HG03064 (cell line): Measurements from ENCODE around the gene TFDP3.

Source experiments
- ATAC-seq: cut with Tn5 transposase; IDR thresholded peaks from one replicate; pipeline ENCODE4 v1.9.1; 2021; ENCODE audit warnings: low read depth; ENCODE audit not compliant: unreplicated experiment

Gene TFDP3

DNA sequence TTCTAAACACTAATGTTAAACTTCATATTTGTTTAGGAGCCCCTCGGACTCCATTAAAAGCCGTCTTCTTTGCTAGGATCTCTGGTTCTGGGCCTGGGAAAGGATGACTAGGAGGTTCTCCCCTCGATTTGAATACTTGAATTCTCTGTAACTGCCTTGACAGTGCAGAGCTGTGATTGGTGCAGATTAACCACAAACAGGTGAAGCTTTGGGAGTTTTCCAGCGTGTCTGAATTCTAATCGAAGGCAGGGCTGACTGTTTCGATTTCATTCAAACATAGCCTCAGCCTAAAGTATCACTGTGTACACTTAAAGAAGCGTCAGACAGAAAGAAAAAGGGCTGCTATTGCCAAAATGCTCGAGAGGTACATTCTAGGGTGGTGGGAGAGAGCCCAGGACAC lies 29.0 kb downstream of the TFDP3 start:
- ATAC-seq = no peak

DNA sequence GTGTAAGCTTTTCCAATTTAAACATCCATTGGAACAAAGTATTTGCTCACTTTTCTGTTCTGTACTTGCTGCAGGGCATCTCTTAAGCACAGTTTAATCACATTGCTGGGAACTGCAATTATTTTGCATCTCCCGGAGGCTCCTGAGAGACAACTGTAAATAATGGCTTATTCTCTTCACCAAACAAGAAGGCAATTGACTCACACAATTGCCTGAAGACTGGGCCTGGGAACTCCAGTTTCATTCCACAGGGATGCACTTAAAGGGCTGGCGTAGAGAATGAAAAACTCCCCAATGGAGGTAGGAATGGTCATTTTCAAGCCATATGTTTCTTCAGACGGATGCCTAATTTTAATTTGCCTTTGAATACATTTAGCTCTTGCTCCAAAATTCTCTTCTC lies 29.5 kb downstream of the TFDP3 start:
- no peak for ATAC-seq

DNA sequence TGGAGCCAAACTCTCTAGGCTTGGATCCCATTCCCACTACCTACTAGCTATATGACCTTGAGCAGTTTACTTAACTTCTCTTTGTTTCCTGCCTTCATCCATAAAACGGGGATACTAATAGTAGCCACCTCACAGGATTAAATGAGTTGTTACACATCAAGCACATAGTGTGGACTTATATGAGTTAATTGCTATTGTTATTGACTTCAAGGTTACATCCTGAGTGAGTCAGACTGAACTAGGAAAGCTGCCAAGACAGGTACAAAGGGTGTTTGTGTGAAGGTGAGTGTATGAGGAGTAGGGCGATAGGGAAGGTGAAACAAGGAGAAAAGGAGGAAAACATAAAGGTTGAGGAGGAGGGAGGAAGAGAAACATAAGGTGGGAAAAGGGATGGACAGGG lies 32.2 kb downstream of the TFDP3 start:
- ATAC-seq = no peak

DNA sequence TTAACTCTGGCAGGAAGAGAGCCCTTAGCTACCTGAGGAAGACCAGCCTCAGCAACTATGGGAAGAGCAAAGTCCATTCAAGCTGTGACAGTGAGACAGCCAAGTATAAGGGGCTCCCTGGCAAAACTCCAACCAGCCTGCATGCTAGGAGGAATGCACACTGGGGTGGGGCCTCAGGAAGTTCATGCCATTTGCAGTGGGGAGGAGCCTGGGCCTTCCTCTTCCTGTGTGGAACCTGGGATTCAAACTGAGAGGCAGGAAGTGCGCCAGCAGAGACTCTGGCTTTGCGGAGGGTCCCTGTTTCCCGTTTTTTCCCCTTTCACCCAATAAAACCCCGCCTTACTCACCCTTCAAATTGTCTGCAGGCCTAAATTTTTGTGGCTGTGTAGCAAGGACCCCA lies 33.0 kb downstream of the TFDP3 start:
- no peak for ATAC-seq

- no peak for ATAC-seq
These were observed 34.3 kb downstream of the TFDP3 start for GRCh38 chrX:133183806-133184205.

GRCh38 chrX:133179500-133179899 lies 38.7 kb downstream of the TFDP3 start:
- ATAC-seq = no peak

DNA sequence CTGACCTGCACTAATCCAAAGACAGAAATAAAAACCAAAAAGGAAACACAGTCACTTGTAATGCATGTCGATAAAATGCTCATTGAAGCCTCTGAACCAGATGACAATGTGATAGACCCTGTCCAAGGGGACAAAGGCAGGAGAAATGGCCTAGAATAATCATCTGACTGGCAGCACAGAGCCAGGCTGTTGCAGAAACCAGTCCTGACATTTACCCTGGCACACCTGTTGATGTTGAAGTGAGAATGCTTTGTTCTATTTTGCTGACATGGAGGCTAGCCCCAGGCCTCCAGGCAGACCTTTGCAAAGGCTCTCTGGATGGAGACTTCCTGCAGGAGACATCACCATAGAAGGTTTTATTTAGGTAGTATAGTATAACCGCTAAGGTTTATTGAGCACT lies 41.0 kb downstream of the TFDP3 start:
- ATAC-seq = no peak

DNA sequence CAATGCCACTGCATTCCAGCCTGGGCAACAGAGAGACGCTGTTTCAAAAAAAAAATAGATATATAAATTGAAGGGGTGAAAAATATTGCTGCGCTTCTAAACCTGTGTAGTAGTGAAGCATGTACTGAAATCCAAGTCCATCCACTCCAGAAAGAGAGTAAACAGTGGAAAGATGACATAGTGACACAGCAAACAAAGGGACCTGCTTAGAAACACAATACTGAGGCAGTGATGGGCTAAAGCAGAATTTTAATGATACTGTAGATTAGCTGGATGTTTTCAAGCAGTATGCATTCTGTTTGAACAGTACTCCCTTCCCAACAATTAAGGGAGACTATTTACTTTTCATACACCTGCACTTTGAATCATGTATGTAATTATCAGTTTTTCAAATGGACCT lies 42.5 kb downstream of the TFDP3 start:
- no peak for ATAC-seq

- no peak for ATAC-seq
These were observed 43.0 kb downstream of the TFDP3 start for GRCh38 chrX:133175162-133175561.

DNA sequence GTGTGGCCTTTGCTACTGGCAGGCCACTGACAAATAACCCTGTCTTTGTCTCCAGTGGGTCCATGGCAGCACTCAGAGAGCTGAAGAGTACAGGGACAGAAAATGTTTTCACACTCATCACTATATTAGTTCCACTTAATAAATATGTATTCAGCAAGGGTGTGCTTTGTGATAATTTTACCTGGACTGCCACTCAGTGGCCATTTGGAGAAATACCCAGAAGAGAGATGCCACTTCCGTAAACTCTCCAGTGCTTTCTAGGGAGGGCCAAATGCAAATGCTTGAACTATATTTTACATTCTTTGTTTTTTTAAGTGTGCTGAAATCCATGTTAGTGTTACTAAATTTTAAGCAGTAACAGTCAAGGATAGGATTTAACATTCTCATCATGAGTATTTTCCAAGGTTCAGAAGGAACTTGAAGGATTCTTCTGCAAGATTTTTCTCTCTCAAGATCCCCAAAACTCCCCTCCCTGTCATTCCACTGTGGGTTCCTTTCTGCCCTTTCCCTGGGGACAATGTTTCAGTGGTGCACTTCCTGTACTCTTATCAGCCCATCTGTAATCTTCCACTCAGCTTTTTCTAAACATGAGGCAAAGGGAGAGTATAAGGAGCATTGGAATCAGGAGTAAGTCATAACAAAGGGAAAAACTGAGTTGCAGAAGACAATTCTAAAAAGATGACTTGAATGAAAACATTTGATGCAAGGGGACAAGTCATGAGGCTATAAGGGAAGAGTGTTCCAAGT lies 46.0 kb downstream of the TFDP3 start:
- no peak for ATAC-seq
